A549 treated with AZD9567 at 1 μM for 4 hours (cell line): Measurements from ENCODE around the gene NAV3. TPM values are rescaled to one million over a fixed set of nuclear protein-coding genes. Genes with fewer than 3 reads are reported as not detected.

Experiments
- total RNA-seq: library from RNA; stranded (reverse); fragments of 200-300 nt; extraction: Qiagen RNA extraction; gene quantifications from 5 replicates; pipeline ENCODE4 v1.2.3, GENCODE V29; 2022; ENCODE audit not compliant: insufficient read depth

The NAV3 gene
- total RNA-seq: 5.6 to 14.9 TPM (median 8.4 TPM) in 5 replicates

GRCh38 chr12:77830583-77831351 is at the start of gene NAV3:
Gene NAV3, plus strand, starts transcription at chr12:77830894. Its CDS starts 568 bp downstream, at chr12:77831462.

